SK-N-SH (cell line): Measurements from ENCODE around the gene CCS.
A peak's percentile ranks its signal among the peaks of the same experiment; 100 is the strongest.

Source experiments
- CTCF ChIP-seq: fragments of 200-600 bp; sonication (generic); IDR thresholded peaks from 2 replicates; pipeline ENCODE4 v1.6.1; 2017; ENCODE audit warnings: antibody characterized with exemption, mild to moderate bottlenecking, moderate library complexity
- EP300 ChIP-seq, 2 experiments: IDR thresholded peaks; 2 replicates each; pipeline versions ENCODE4 v1.4.0 to v1.6.1; 2012; ENCODE audit warnings: borderline replicate concordance in 1 of 2, low read depth in 1 of 2, low read length in 1 of 2
- MAX ChIP-seq: IDR thresholded peaks from 2 replicates; pipeline ENCODE4 v1.4.0; 2012; ENCODE audit warnings: low read depth
- MXI1 ChIP-seq: IDR thresholded peaks from 2 replicates; pipeline ENCODE4 v1.6.1; 2012; ENCODE audit warnings: mild to moderate bottlenecking, low read depth, low read length, improper control_type of control experiment
- PBX3 ChIP-seq: IDR thresholded peaks from 2 replicates; pipeline ENCODE4; 2012
- POLR2AphosphoS5 ChIP-seq: IDR thresholded peaks from 2 replicates; pipeline ENCODE4 v1.6.1; 2012; ENCODE audit warnings: low read depth, low read length
- SMC3 ChIP-seq: IDR thresholded peaks from 2 replicates; pipeline ENCODE4 v1.6.1; 2012; ENCODE audit warnings: low read depth, low read length, improper control_type of control experiment
- TAF1 ChIP-seq: IDR thresholded peaks from 2 replicates; pipeline ENCODE4 v1.6.1; 2012; ENCODE audit warnings: low read depth, mild to moderate bottlenecking, low read length, moderate library complexity, borderline replicate concordance
- USF1 ChIP-seq: IDR thresholded peaks from 2 replicates; pipeline ENCODE4 v1.4.0; 2012; ENCODE audit warnings: low read depth, borderline replicate concordance
- YY1 ChIP-seq: IDR thresholded peaks from 2 replicates; pipeline ENCODE4 v1.4.0; 2012; ENCODE audit warnings: low read depth, mild to moderate bottlenecking
- ZBTB33 ChIP-seq: IDR thresholded peaks from 2 replicates; pipeline ENCODE4 v1.4.0; 2012; ENCODE audit warnings: low read depth, borderline replicate concordance

GRCh38 chr11:66643745-66644437 is 50.9 kb downstream of the CCS start:
- TF ChIP-seq CTCF (no peak), USF1 (no peak), EP300 (IDR thresholded peaks at IDR 0.05; ENCODE audit: borderline replicate concordance in 1 of 2, low read depth in 1 of 2, low read length in 1 of 2) (no peak), POLR2AphosphoS5 (0 out of 2 replicates have a peak, but pooled peaks have one; percentile 24), YY1 (no peak), PBX3 (no peak), TAF1 (no peak), SMC3 (no peak), ZBTB33 (no peak), MXI1 (no peak), MAX (no peak)
